Body of pancreas (tissue), 4 donors: ENCODE data around the gene ETV4.

ENCODE experiments used
- POLR2A ChIP-seq, 3 donors: fragments of 450-650 bp; IDR thresholded peaks; one replicate each; pipeline ENCODE4 v1.6.1; 2016; ENCODE audit warnings: antibody characterized with exemption in 3 of 3, mild to moderate bottlenecking in 2 of 3
- TF ChIP-seq, protein P1 (sequence below), 7 experiments: fragments of 450-650 bp in 4 of 7; fragments of 200-600 bp in 3 of 7; sonication (generic) in 3 of 7; IDR thresholded peaks; one replicate each; pipeline ENCODE4 v1.5.1; 2016 to 2019; ENCODE audit warnings: antibody characterized with exemption in 7 of 7

DNA sequence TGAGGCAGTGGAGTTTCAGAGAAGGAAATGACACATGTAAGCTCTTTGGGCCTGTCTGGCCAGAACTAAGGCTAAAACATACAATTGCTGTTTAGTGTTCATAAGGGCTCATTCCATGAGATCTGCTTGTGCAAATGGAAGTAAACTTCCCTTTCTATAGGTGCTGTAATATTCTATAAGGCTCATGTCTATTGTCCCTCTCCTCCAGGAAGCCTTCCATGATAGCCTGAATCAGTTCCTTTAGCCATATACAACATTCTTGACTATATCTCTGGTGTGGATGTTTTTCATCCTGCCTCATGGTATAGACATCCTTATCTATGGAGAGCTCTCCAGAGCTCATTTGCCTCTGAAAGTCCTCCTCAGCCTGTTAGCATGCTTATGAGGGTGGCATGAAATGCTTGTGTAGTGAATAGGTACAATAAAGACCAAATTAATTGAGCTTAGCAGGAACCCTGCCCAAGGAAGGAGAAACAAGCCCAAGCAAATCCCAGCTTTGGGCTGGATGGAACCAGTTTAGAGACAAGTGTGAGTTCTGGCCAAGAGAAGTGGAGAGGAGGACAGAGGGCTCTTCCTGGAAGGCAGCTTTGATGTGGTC is 1.6 kb upstream of the ETV4 start:
- no peak for TF ChIP-seq POLR2A (IDR thresholded peaks at IDR 0.05)
- TF ChIP-seq, protein P1, sequence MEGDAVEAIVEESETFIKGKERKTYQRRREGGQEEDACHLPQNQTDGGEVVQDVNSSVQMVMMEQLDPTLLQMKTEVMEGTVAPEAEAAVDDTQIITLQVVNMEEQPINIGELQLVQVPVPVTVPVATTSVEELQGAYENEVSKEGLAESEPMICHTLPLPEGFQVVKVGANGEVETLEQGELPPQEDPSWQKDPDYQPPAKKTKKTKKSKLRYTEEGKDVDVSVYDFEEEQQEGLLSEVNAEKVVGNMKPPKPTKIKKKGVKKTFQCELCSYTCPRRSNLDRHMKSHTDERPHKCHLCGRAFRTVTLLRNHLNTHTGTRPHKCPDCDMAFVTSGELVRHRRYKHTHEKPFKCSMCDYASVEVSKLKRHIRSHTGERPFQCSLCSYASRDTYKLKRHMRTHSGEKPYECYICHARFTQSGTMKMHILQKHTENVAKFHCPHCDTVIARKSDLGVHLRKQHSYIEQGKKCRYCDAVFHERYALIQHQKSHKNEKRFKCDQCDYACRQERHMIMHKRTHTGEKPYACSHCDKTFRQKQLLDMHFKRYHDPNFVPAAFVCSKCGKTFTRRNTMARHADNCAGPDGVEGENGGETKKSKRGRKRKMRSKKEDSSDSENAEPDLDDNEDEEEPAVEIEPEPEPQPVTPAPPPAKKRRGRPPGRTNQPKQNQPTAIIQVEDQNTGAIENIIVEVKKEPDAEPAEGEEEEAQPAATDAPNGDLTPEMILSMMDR (IDR thresholded peaks at IDR 0.05) = no peak
